Sigmoid colon (tissue), 7 donors: ENCODE data around the gene BOC. TPM values are rescaled to one million over a fixed set of nuclear protein-coding genes. Genes with fewer than 3 reads are reported as not detected.

ENCODE experiments used
- DNase-seq: peaks from one replicate; pipeline ENCODE4 v3.0.0-alpha.2; 2019
- H3K27ac ChIP-seq, 4 donors: fragments of 200-600 bp; sonication (generic); one replicate each; pipeline ENCODE4 v1.5.1; 2016 to 2019; ENCODE audit warnings: mild to moderate bottlenecking in 1 of 4
- H3K27me3 ChIP-seq, 3 donors: fragments of 200-600 bp; sonication (generic); one replicate each; pipeline ENCODE4 v1.5.1; 2019; ENCODE audit warnings: mild to moderate bottlenecking in 1 of 3
- H3K36me3 ChIP-seq, 4 donors: fragments of 200-600 bp; sonication (generic); one replicate each; pipeline ENCODE4 v1.5.1; 2016 to 2019
- H3K4me1 ChIP-seq, 4 donors: fragments of 200-600 bp; sonication (generic); one replicate each; pipeline ENCODE4 v1.5.1; 2017 to 2019
- H3K4me3 ChIP-seq, 4 donors: fragments of 200-600 bp; sonication (generic); one replicate each; pipeline ENCODE4 v1.5.1; 2017 to 2019; ENCODE audit warnings: mild to moderate bottlenecking in 2 of 4, moderate library complexity in 1 of 4
- H3K9me3 ChIP-seq, 4 donors: fragments of 200-600 bp in 3 of 4; sonication (generic) in 3 of 4; one replicate each; pipeline versions ENCODE4 v1.5.1 to v1.6.1; 2013 to 2019
- CTCF ChIP-seq, 4 experiments: fragments of 450-650 bp in 3 of 4; fragments of 200-600 bp in 1 of 4; IDR thresholded peaks; one replicate each; pipeline ENCODE4 v1.5.1; 2016 to 2019; ENCODE audit warnings: antibody characterized with exemption in 4 of 4, mild to moderate bottlenecking in 3 of 4, moderate library complexity in 2 of 4
- EP300 ChIP-seq, 4 donors: sonication (generic); formaldehyde crosslinking; IDR thresholded peaks; one replicate each; pipeline ENCODE4 v1.6.1; 2017; ENCODE audit warnings: antibody characterized with exemption in 4 of 4
- POLR2A ChIP-seq, 2 donors: fragments of 450-650 bp; IDR thresholded peaks; one replicate each; pipeline ENCODE4 v1.6.1; 2016; ENCODE audit warnings: antibody characterized with exemption in 2 of 2, mild to moderate bottlenecking in 2 of 2, moderate library complexity in 2 of 2
- POLR2AphosphoS5 ChIP-seq, 4 donors: sonication (generic); formaldehyde crosslinking; IDR thresholded peaks; one replicate each; pipeline ENCODE4 v1.6.1; 2017; ENCODE audit warnings: antibody characterized with exemption in 4 of 4
- WGBS, 2 donors: extraction: QIAGEN DNeasy Blood & Tissue Kit; methylation state at CpG; one replicate each; pipeline ENCODE4 v1.1.7; 2013; 5-methylcytosine and 5-hydroxymethylcytosine counted together
- intact Hi-C: fragments of 100-400 bp; cut with DNase I; formaldehyde crosslinking; loops from one replicate; pipeline ENCODE4 v1.15.1; 2023
- polyA plus RNA-seq, 3 donors: library from polyadenylated mRNA; stranded (reverse); fragments of 200-250 nt; gene quantifications; one replicate each; pipeline ENCODE4 v1.2.3, GENCODE V29; 2013
- total RNA-seq, 4 donors: library from RNA; depleted of rRNA; stranded (reverse); fragments of >200 nt; gene quantifications; one replicate each; pipeline ENCODE4 v1.1.0, GENCODE V29; 2016
- donor health status: healthy with polysubstance abuse.
- donor health status: Bipolar disorder and iron deficiency.
- donor health status: healthy.

BOC gene
- total and polyA plus RNA-seq, 7 donors = 1.6 to 122 (median 80.3) TPM

DNA sequence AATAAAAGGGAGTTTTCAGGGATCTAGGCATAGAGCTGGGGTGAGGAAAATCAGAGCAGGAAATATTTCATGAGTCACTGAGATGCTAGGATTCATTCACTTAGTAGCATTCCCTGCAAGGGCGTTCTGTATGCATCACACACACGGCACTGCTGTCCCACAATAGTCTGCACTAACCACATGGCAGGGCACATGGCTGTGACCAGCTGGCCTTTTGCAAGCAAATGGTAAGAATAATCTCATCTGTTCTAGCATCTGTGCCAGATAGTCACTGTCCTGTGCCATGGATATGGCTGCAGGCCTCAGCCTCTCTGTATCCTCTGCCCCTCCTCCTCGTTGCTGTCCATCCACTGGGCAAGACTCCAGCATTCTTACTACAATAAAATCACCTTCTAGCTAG lies 37.8 kb downstream of the BOC start:
- peak; percentile 74 for DNase-seq

DNA sequence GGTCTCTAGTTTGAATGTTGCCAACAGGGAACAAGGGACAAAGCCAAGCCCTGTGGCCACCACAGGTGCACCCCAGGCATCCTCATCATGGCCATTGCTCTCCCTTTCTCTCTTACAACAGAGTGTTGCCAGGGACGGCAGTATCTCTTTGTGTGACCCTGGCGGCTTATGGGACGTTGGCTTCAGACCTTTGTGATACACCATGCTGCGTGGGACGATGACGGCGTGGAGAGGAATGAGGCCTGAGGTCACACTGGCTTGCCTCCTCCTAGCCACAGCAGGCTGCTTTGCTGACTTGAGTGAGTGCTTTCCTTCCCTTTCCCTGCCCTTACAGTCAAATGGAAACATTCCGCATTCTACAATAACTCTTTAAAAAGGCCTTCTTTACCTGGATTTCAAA lies 38.2 kb downstream of the BOC start:
- Histone ChIP-seq H3K9me3 (no peaks in the 10 kb centered on the region), H3K4me3 (no peak overlapping the region), H3K4me1 (peaks cover 0 to 81% (median 73%) of the 10 kb centered on the region in 4 donors), H3K36me3 (peaks cover 18 to 32% (median 26%) of the 10 kb centered on the region in 4 donors), H3K27me3 (no peaks in the 10 kb centered on the region), H3K27ac (peak overlapping the region; percentile 78 to 85 (median 83))
- intact Hi-C loops = no loop called here
- DNase-seq = peak; percentile 61
- TF ChIP-seq POLR2A (IDR thresholded peaks at IDR 0.05) (no peak), POLR2AphosphoS5 (IDR thresholded peaks at IDR 0.05) (no peak), EP300 (IDR thresholded peaks at IDR 0.05) (no peak), CTCF (IDR thresholded peaks at IDR 0.05) (no peak)
- 94 to 96% methylated on average over 8 of the region's 8 CpGs for WGBS, 2 donors

More for the DNA sequence above, 37.8 kb downstream of the BOC start:
- peak overlapping the region; percentile 78 to 85 (median 83) for H3K27ac ChIP-seq
- WGBS, 2 donors = 60 to 69% methylated on average over 3 of the region's 3 CpGs
- H3K4me1 ChIP-seq = peaks cover 0 to 80% (median 68%) of the 10 kb centered on the region in 4 donors
- no peaks in the 10 kb centered on the region for H3K9me3 ChIP-seq
- intact Hi-C loops = no loop called here
- peaks cover 18 to 32% (median 26%) of the 10 kb centered on the region in 4 donors for H3K36me3 ChIP-seq
- no peaks in the 10 kb centered on the region for H3K27me3 ChIP-seq
- H3K4me3 ChIP-seq = no peak overlapping the region
- TF ChIP-seq POLR2AphosphoS5 (IDR thresholded peaks at IDR 0.05) (peak; percentile 3 to 70 (median 30)), EP300 (IDR thresholded peaks at IDR 0.05) (peak in 1 of 4 donors; percentile 50), POLR2A (IDR thresholded peaks at IDR 0.05) (no peak)

- intact Hi-C loops = no loop called here
- H3K4me1 ChIP-seq = peaks cover 0 to 81% (median 76%) of the 10 kb centered on the region in 4 donors
- no peaks in the 10 kb centered on the region for H3K9me3 ChIP-seq
- DNase-seq = no peak
- H3K36me3 ChIP-seq = peaks cover 18 to 40% (median 26%) of the 10 kb centered on the region in 4 donors
- no peak for TF ChIP-seq POLR2A (IDR thresholded peaks at IDR 0.05)
- TF ChIP-seq EP300 (IDR thresholded peaks at IDR 0.05) = no peak
- no peak for TF ChIP-seq CTCF (IDR thresholded peaks at IDR 0.05)
- no peak for TF ChIP-seq POLR2AphosphoS5 (IDR thresholded peaks at IDR 0.05)
- H3K27me3 ChIP-seq = no peaks in the 10 kb centered on the region
- peak overlapping the region; percentile 6 to 85 (median 54) for H3K27ac ChIP-seq
- H3K4me3 ChIP-seq = no peak overlapping the region
- WGBS, 2 donors = 97% methylated on average over 14 of the region's 14 CpGs
Observed at GRCh38 chr3:113250566-113250965, 39.2 kb downstream of the BOC start.

DNA sequence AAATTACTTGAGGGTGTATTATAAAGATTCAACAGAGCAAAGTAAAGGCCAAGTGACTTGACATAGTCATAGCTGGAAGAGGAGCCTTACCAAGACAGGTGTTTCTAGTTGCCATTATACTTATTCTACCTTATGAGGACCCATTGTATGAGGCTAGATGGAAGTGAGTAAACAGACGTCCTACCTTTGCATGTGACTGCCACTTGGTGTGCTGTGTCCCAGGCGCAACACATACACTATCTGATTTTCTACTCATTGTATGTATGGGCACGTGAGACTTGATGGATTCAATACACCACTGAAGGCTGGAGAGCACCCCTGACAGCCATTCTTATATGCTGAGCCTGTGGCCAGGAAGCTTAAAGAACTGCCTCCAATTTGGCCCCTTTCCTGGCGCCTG lies 40.5 kb downstream of the BOC start:
- Histone ChIP-seq H3K9me3 (no peaks in the 10 kb centered on the region), H3K36me3 (peaks cover 18 to 47% (median 28%) of the 10 kb centered on the region in 4 donors), H3K27ac (peak overlapping the region in 3 of 4 donors; percentile 54 to 84 (median 72)), H3K4me1 (peaks cover 0 to 72% (median 66%) of the 10 kb centered on the region in 4 donors), H3K4me3 (no peak overlapping the region), H3K27me3 (no peaks in the 10 kb centered on the region)
- TF ChIP-seq POLR2A (IDR thresholded peaks at IDR 0.05) (no peak), EP300 (IDR thresholded peaks at IDR 0.05) (no peak), CTCF (IDR thresholded peaks at IDR 0.05) (no peak), POLR2AphosphoS5 (IDR thresholded peaks at IDR 0.05) (no peak)
- intact Hi-C loops = no loop called here
- 67 to 86% methylated on average over 4 of the region's 4 CpGs for WGBS, 2 donors
- DNase-seq = no peak

GRCh38 chr3:113252553-113252952 lies 41.2 kb downstream of the BOC start:
- intact Hi-C loops = no loop called here
- no peak overlapping the region for H3K4me3 ChIP-seq
- H3K9me3 ChIP-seq = no peaks in the 10 kb centered on the region
- 76 to 87% methylated on average over 4 of the region's 4 CpGs for WGBS, 2 donors
- H3K27me3 ChIP-seq = no peaks in the 10 kb centered on the region
- H3K36me3 ChIP-seq = peaks cover 18 to 54% (median 28%) of the 10 kb centered on the region in 4 donors
- DNase-seq = peak; percentile 62
- peaks cover 0 to 65% (median 59%) of the 10 kb centered on the region in 4 donors for H3K4me1 ChIP-seq
- H3K27ac ChIP-seq = peak overlapping the region; percentile 48 to 84 (median 63)
- no peak for TF ChIP-seq POLR2A (IDR thresholded peaks at IDR 0.05)
- no peak for TF ChIP-seq POLR2AphosphoS5 (IDR thresholded peaks at IDR 0.05)
- TF ChIP-seq EP300 (IDR thresholded peaks at IDR 0.05) = no peak
- no peak for TF ChIP-seq CTCF (IDR thresholded peaks at IDR 0.05)
